GM21529 (cell line): ENCODE measurements around the gene EPAS1.

Experiments
- ATAC-seq: cut with Tn5 transposase; IDR thresholded peaks from one replicate; pipeline ENCODE4 v1.9.1; 2021; ENCODE audit not compliant: unreplicated experiment

Gene EPAS1

GRCh38 chr2:46362667-46363012 is 65.4 kb downstream of the EPAS1 start:
- ATAC-seq = no peak

GRCh38 chr2:46363535-46364170 is 66.4 kb downstream of the EPAS1 start:
- ATAC-seq = no peak

- no peak for ATAC-seq
Measured at GRCh38 chr2:46364797-46365457, 67.7 kb downstream of the EPAS1 start.

GRCh38 chr2:46365913-46366667 is 68.9 kb downstream of the EPAS1 start:
- ATAC-seq = no peak

- ATAC-seq = no peak
Measured at GRCh38 chr2:46366668-46367052, 69.5 kb downstream of the EPAS1 start.

GRCh38 chr2:46367286-46367685 is 70.1 kb downstream of the EPAS1 start:
- ATAC-seq = no peak

- no peak for ATAC-seq
Measured at GRCh38 chr2:46368401-46368800, 71.2 kb downstream of the EPAS1 start.

GRCh38 chr2:46369783-46370182 is 72.6 kb downstream of the EPAS1 start:
- no peak for ATAC-seq

GRCh38 chr2:46371854-46372253 is 74.6 kb downstream of the EPAS1 start:
- ATAC-seq = no peak

GRCh38 chr2:46372475-46372874 is 75.3 kb downstream of the EPAS1 start:
- no peak for ATAC-seq

GRCh38 chr2:46373238-46373637 is 76.0 kb downstream of the EPAS1 start:
- no peak for ATAC-seq

- no peak for ATAC-seq
Measured at GRCh38 chr2:46375566-46376125, 78.4 kb downstream of the EPAS1 start.

- no peak for ATAC-seq
Measured at GRCh38 chr2:46376586-46376985, 79.4 kb downstream of the EPAS1 start.

GRCh38 chr2:46377101-46377581 is 79.9 kb downstream of the EPAS1 start:
- ATAC-seq = no peak

GRCh38 chr2:46377666-46378560 is 80.7 kb downstream of the EPAS1 start:
- no peak for ATAC-seq

GRCh38 chr2:46378616-46379015 is 81.4 kb downstream of the EPAS1 start:
- no peak for ATAC-seq

GRCh38 chr2:46379213-46380037 is 82.2 kb downstream of the EPAS1 start:
- ATAC-seq = no peak

GRCh38 chr2:46380038-46380940 is 83.1 kb downstream of the EPAS1 start:
- ATAC-seq = no peak

GRCh38 chr2:46381263-46381849 is 84.1 kb downstream of the EPAS1 start:
- ATAC-seq = no peak
